Lower leg skin (tissue), 4 donors: ENCODE data around the gene TM9SF4. TPM values are rescaled to one million over a fixed set of nuclear protein-coding genes. Genes with fewer than 3 reads are reported as not detected.
"Not testable (repeated sequence)": the region's sequence is repeated elsewhere in the genome, so short reads cannot be mapped to it uniquely, and the experiment has no call there.

Experiments
- DNase-seq, 2 donors: peaks; one replicate each; pipeline ENCODE4 v3.0.0-alpha.2; 2019; ENCODE audit warnings: low spot score in 2 of 2
- H3K4me3 ChIP-seq: fragments of 200-600 bp; sonication (generic); 2 replicates; pipeline ENCODE4 v1.5.1; 2017; ENCODE audit warnings: mild to moderate bottlenecking, low read depth; ENCODE audit not compliant: poor library complexity, severe bottlenecking
- POLR2A ChIP-seq, 2 donors: fragments of 450-650 bp; IDR thresholded peaks; one replicate each; pipeline ENCODE4 v1.6.1; 2016 to 2017; ENCODE audit warnings: antibody characterized with exemption in 2 of 2, mild to moderate bottlenecking in 1 of 2, moderate library complexity in 1 of 2
- WGBS, 2 donors: methylation state at CpG; one replicate each; pipeline ENCODE4 v1.1.5; 2018; 5-methylcytosine and 5-hydroxymethylcytosine counted together
- intact Hi-C: fragments of 100-400 bp; cut with DNase I; formaldehyde crosslinking; loops from one replicate; pipeline ENCODE4 v1.15.0; 2023; ENCODE audit warnings: low total_unique reads
- total RNA-seq, 4 donors: library from RNA; depleted of rRNA; stranded (reverse); fragments of >200 nt; gene quantifications; one replicate each; pipeline ENCODE4 v1.1.0, GENCODE V29; 2016
- TF ChIP-seq, protein P1 (sequence below), 3 donors: fragments of 450-650 bp; IDR thresholded peaks; one replicate each; pipeline ENCODE4 v1.5.1; 2016; ENCODE audit warnings: antibody characterized with exemption in 3 of 3, mild to moderate bottlenecking in 3 of 3, moderate library complexity in 2 of 3

The TM9SF4 gene
- total RNA-seq, 4 donors from 2014 or later, result 42.2 to 49.5 (median 47.3) TPM

- no peak overlapping the region for H3K4me3 ChIP-seq
- no peak for TF ChIP-seq POLR2A (IDR thresholded peaks at IDR 0.05)
- TF ChIP-seq, protein P1, sequence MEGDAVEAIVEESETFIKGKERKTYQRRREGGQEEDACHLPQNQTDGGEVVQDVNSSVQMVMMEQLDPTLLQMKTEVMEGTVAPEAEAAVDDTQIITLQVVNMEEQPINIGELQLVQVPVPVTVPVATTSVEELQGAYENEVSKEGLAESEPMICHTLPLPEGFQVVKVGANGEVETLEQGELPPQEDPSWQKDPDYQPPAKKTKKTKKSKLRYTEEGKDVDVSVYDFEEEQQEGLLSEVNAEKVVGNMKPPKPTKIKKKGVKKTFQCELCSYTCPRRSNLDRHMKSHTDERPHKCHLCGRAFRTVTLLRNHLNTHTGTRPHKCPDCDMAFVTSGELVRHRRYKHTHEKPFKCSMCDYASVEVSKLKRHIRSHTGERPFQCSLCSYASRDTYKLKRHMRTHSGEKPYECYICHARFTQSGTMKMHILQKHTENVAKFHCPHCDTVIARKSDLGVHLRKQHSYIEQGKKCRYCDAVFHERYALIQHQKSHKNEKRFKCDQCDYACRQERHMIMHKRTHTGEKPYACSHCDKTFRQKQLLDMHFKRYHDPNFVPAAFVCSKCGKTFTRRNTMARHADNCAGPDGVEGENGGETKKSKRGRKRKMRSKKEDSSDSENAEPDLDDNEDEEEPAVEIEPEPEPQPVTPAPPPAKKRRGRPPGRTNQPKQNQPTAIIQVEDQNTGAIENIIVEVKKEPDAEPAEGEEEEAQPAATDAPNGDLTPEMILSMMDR (IDR thresholded peaks at IDR 0.05), result no peak
- intact Hi-C loops, result loop anchor here (10.0 kb wide), 1 partner anchor 79 kb away; no protein-coding TSS in a partner anchor
- 41 to 51% methylated on average over 6 of the region's 6 CpGs for WGBS, 2 donors
- DNase-seq, result no peak
These were observed 84.5 kb downstream of the TM9SF4 start for GRCh38 chr20:32193996-32194395.

DNA sequence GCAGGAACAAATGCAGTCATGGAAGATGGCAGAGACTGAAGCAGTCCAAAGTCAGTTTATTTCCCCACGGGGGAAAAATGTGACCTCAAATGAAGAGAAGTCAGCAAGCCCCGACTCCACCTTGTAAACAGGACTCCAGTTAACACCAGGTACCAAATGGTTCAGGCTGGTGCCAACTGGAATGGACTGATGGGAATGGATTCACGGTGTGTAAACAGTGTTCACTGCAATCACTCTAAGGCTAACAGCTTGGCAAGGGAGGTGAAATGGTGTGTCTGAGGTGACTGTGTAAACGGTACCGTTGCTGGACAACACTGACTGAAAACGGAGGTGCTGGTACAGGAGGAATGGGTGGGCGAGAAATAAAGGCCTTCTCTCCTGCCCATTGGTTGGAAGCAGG, 86.1 kb downstream of the TM9SF4 start:
- intact Hi-C loops, result loop anchor here (10.0 kb wide), 1 partner anchor 81 kb away; no protein-coding TSS in a partner anchor
- TF ChIP-seq POLR2A (IDR thresholded peaks at IDR 0.05), result no peak
- TF ChIP-seq, protein P1 (IDR thresholded peaks at IDR 0.05), result no peak
- H3K4me3 ChIP-seq, result no peak overlapping the region
- no peak for DNase-seq
- WGBS, 2 donors, result 72 to 81% methylated on average over 7 of the region's 7 CpGs

DNA sequence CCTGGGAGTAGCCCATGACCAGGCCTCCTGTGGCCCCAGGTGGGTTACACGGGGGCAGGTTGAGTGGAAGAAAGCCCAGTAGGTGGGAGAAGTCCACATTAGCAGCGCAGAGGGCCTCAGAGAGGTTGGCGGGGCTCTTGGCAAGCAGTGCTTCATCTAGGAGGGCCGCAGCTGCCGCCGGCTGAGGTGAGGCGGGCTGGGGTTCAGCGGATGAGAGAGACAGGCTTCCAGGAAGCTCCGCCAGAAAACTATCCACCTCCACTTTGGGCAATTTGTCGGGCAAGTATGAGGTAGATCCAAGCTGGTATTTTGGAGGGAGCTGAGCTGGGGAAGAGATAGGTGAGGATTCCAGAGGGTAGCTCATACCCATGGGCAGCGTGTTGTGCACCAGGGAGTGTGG, 87.1 kb downstream of the TM9SF4 start:
- not testable (repeated sequence) for H3K4me3 ChIP-seq, DNase-seq
- intact Hi-C loops, result loop anchor here (10.0 kb wide), 1 partner anchor 82 kb away; no protein-coding TSS in a partner anchor
- 96 to 99% methylated on average over 11 of the region's 11 CpGs for WGBS, 2 donors

- 92 to 94% methylated on average over 16 to 19 of the region's 20 CpGs for WGBS, 2 donors
- intact Hi-C loops, result loop anchor here (10.0 kb wide), 1 partner anchor 82 kb away; no protein-coding TSS in a partner anchor
- H3K4me3 ChIP-seq, DNase-seq: not testable (repeated sequence)
These were observed 87.6 kb downstream of the TM9SF4 start for GRCh38 chr20:32197136-32197535.

- DNase-seq, result no peak
- intact Hi-C loops, result loop anchor here (10.0 kb wide), 1 partner anchor 84 kb away; no protein-coding TSS in a partner anchor
- H3K4me3 ChIP-seq, result no peak overlapping the region
- WGBS, 2 donors, result 83 to 89% methylated on average over 4 of the region's 4 CpGs
- TF ChIP-seq, protein P1 (IDR thresholded peaks at IDR 0.05), result no peak
- TF ChIP-seq POLR2A (IDR thresholded peaks at IDR 0.05), result no peak
These were observed 89.5 kb downstream of the TM9SF4 start for GRCh38 chr20:32199006-32199405.

- no peak overlapping the region for H3K4me3 ChIP-seq
- no peak for DNase-seq
- intact Hi-C loops, result no loop called here
- 85 to 89% methylated on average over 4 of the region's 4 CpGs for WGBS, 2 donors
- TF ChIP-seq, protein P1 (IDR thresholded peaks at IDR 0.05), result no peak
- TF ChIP-seq POLR2A (IDR thresholded peaks at IDR 0.05), result no peak
These were observed 91.9 kb downstream of the TM9SF4 start for GRCh38 chr20:32201296-32201976.

DNA sequence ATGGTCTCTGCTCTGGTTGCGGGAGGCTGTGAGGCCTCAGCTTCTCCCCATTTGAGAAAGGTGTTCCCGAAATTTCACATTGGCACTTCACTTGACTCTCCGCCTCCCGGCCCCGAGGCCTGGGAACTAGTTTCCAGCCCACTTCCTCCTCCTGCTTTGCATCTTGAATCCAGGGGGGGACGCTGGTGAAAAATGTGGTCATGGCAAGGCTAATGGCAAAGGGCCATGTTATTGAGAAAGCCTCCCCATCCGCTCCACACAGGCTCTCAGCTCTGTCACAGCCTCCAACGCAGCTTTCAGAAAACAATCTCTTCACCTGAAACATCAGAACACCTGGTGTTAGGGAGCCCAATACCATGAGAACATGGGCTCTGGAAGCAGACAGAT, 92.5 kb downstream of the TM9SF4 start:
- DNase-seq, result no peak
- no peak for TF ChIP-seq POLR2A (IDR thresholded peaks at IDR 0.05)
- TF ChIP-seq, protein P1 (IDR thresholded peaks at IDR 0.05), result no peak
- WGBS, 2 donors, result 66 to 73% methylated on average over 8 of the region's 8 CpGs
- intact Hi-C loops, result no loop called here
- H3K4me3 ChIP-seq, result no peak overlapping the region
